Esophagus squamous epithelium (tissue), 4 donors: Measurements from ENCODE around the gene THAP2.

ENCODE experiments used
- CTCF ChIP-seq, 6 experiments: fragments of 450-650 bp in 4 of 6; fragments of 200-600 bp in 2 of 6; sonication (generic) in 2 of 6; IDR thresholded peaks; one replicate each; pipeline ENCODE4 v1.5.1; 2016 to 2019; ENCODE audit warnings: antibody characterized with exemption in 6 of 6, mild to moderate bottlenecking in 4 of 6, moderate library complexity in 4 of 6
- POLR2A ChIP-seq, 4 donors: fragments of 450-650 bp; IDR thresholded peaks; one replicate each; pipeline ENCODE4 v1.6.1; 2017; ENCODE audit warnings: antibody characterized with exemption in 4 of 4, mild to moderate bottlenecking in 4 of 4, moderate library complexity in 3 of 4

- no peak for TF ChIP-seq CTCF (IDR thresholded peaks at IDR 0.05)
- no peak for TF ChIP-seq POLR2A (IDR thresholded peaks at IDR 0.05)
These were observed 57.8 kb downstream of the THAP2 start for GRCh38 chr12:71721783-71722505.
